Hepatocyte (in vitro differentiated cells): Measurements from ENCODE around the gene EPAS1.

Source experiments
- CTCF ChIP-seq: fragments of 200-600 bp; sonication (generic); IDR thresholded peaks from 2 replicates; pipeline ENCODE4 v1.5.1; 2016; ENCODE audit warnings: antibody characterized with exemption, mild to moderate bottlenecking; ENCODE audit not compliant: poor library complexity
- EZH2phosphoT487 ChIP-seq: fragments of 200-600 bp; sonication (generic); IDR thresholded peaks from one replicate; pipeline ENCODE4 v1.6.1; 2018; ENCODE audit warnings: antibody characterized with exemption, mild to moderate bottlenecking, low read depth, moderate library complexity; ENCODE audit not compliant: unreplicated experiment, severe bottlenecking

- TF ChIP-seq EZH2phosphoT487 (no peak), CTCF (no peak)
Measured at GRCh38 chr2:46332686-46333281, 35.6 kb downstream of the EPAS1 start.
